ENCODE results near the gene GRK2.

DNA sequence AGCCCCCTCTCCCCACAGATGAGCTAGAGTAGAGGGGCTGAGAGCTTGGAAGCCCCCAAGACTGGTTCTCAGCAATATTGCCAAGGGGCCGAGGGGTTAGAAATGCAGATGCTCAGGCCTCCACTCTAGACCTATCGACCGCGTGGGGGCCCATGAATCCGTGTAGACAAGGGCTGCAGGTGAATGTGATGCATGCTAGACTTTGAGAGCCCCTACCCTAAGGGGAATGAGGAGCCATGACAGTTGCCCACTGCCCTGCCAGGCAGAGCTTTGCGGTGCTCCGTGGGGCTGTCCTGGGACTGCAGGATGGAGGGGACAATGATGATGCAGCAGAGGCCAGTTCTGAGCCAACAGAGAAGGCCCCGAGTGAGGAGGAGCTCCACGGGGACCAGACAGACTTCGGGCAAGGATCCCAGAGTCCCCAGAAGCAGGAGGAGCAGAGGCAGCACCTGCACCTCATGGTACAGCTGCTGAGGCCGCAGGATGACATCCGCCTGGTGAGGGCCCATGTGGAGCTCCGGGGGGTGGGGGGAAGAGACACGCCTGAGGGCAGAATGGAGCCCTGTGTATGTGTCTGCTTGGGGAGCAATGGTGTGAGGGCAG is 38.3 kb downstream of the GRK2 start:
- TF ChIP-seq, protein P1, sequence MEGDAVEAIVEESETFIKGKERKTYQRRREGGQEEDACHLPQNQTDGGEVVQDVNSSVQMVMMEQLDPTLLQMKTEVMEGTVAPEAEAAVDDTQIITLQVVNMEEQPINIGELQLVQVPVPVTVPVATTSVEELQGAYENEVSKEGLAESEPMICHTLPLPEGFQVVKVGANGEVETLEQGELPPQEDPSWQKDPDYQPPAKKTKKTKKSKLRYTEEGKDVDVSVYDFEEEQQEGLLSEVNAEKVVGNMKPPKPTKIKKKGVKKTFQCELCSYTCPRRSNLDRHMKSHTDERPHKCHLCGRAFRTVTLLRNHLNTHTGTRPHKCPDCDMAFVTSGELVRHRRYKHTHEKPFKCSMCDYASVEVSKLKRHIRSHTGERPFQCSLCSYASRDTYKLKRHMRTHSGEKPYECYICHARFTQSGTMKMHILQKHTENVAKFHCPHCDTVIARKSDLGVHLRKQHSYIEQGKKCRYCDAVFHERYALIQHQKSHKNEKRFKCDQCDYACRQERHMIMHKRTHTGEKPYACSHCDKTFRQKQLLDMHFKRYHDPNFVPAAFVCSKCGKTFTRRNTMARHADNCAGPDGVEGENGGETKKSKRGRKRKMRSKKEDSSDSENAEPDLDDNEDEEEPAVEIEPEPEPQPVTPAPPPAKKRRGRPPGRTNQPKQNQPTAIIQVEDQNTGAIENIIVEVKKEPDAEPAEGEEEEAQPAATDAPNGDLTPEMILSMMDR (IDR thresholded peaks at IDR 0.05): no peak
- no peak for TF ChIP-seq POLR2A (IDR thresholded peaks at IDR 0.05)

Data from testis (tissue), 2 donors.